A549 (cell line): ENCODE results near the gene ZNF185. TPM values are rescaled to one million over a fixed set of nuclear protein-coding genes. Genes with fewer than 3 reads are reported as not detected.

Source experiments
- ATAC-seq, 2 experiments: fragments of 200-7000 bp in 1 of 2; fragments of >200 bp in 1 of 2; cut with Nextera tagmentation in 1 of 2; cut with Tn5 transposase in 1 of 2; 3 replicates each; pipeline versions ENCODE4 v1.8.0 to v1.9.1; 2018 to 2020; ENCODE audit warnings: mild to moderate bottlenecking in 1 of 2, moderate library complexity in 1 of 2
- CTCF ChIA-PET: fragments of 300-600 bp; sonication (Branson Sonifier 250); formaldehyde crosslinking; extraction: SDS; loops from one replicate; lab custom pipeline; 2021; ENCODE audit warnings: antibody characterized with exemption, inconsistent platforms; lab: Yijun Ruan, JAX
- POLR2A ChIA-PET: fragments of 350-600 bp; formaldehyde crosslinking; extraction: SDS; loops from one replicate; lab custom pipeline; 2021; ENCODE audit warnings: antibody characterized with exemption, inconsistent platforms; lab: Yijun Ruan, JAX
- DNase-seq, 2 experiments: peaks; one replicate each; pipeline versions ENCODE4 v3.0.0 to v3.0.0-alpha.2; 2011 to 2016; ENCODE audit warnings: low read depth in 1 of 2, low spot score in 1 of 2
- FAIRE-seq: peaks from 2 replicates; lab custom pipeline; 2011; peaks lifted over from hg19 to GRCh38; lab: Jason Lieb, UNC
- H3K27ac ChIP-seq, 2 experiments: fragments of >200 bp; sonication (Bioruptor Twin); formaldehyde crosslinking; 3 replicates each; pipeline ENCODE4 v1.5.1; 2016 to 2017
- H3K4me1 ChIP-seq: fragments of >200 bp; sonication (Bioruptor Twin); formaldehyde crosslinking; 3 replicates; pipeline ENCODE4 v1.6.1; 2016
- H3K4me2 ChIP-seq: fragments of >200 bp; sonication (Bioruptor Twin); formaldehyde crosslinking; 3 replicates; pipeline ENCODE4 v1.6.1; 2016
- H3K4me3 ChIP-seq: fragments of >200 bp; sonication (Bioruptor Twin); formaldehyde crosslinking; 3 replicates; pipeline ENCODE4 v1.5.1; 2016
- H3K9me3 ChIP-seq: fragments of >200 bp; sonication (Bioruptor Twin); formaldehyde crosslinking; 3 replicates; pipeline ENCODE4 v1.6.1; 2016
- BCL3 ChIP-seq: fragments of >200 bp; sonication (Bioruptor Twin); formaldehyde crosslinking; IDR thresholded peaks from 3 replicates; pipeline ENCODE4 v1.6.1; 2016
- CBX2 ChIP-seq: fragments of 200-600 bp; sonication (generic); IDR thresholded peaks from 2 replicates; pipeline ENCODE4 v1.6.1; 2016; ENCODE audit warnings: low read depth, mild to moderate bottlenecking, borderline replicate concordance
- CHD2 ChIP-seq: fragments of 150-350 bp; IDR thresholded peaks from 2 replicates; pipeline ENCODE4 v1.6.1; 2014; ENCODE audit warnings: low read length; ENCODE audit not compliant: partially characterized antibody
- EHMT2 ChIP-seq: fragments of 200-600 bp; sonication (generic); IDR thresholded peaks from 2 replicates; pipeline ENCODE4 v1.6.1; 2016; ENCODE audit warnings: antibody characterized with exemption, low read depth, mild to moderate bottlenecking, moderate library complexity
- ESRRA ChIP-seq: fragments of 150-350 bp; IDR thresholded peaks from 2 replicates; pipeline ENCODE4 v1.6.1; 2014; ENCODE audit warnings: mild to moderate bottlenecking, low read length, borderline replicate concordance
- FOSL2 ChIP-seq, 2 experiments: fragments of 450-650 bp in 1 of 2; fragments of >200 bp in 1 of 2; sonication (Bioruptor Twin) in 1 of 2; formaldehyde crosslinking; IDR thresholded peaks; 2 replicates each; pipeline versions ENCODE4 v1.5.0 to v1.6.1; 2016 to 2020; ENCODE audit warnings: mild to moderate bottlenecking in 1 of 2, moderate library complexity in 1 of 2
- FOXS1 ChIP-seq: fragments of 250-450 bp; sonication (Bioruptor Pico); IDR thresholded peaks from 2 replicates; pipeline ENCODE4 v1.5.0; 2020; ENCODE audit warnings: mild to moderate bottlenecking, moderate library complexity
- GATA3 ChIP-seq: IDR thresholded peaks from 2 replicates; pipeline ENCODE4 v1.6.1; 2012; ENCODE audit warnings: borderline replicate concordance
- HEYL ChIP-seq: fragments of 250-450 bp; sonication (Bioruptor Pico); IDR thresholded peaks from 2 replicates; pipeline ENCODE4 v1.8.0; 2021; ENCODE audit warnings: mild to moderate bottlenecking, moderate library complexity
- HOXA7 ChIP-seq: fragments of 250-450 bp; sonication (Bioruptor Pico); IDR thresholded peaks from 2 replicates; pipeline ENCODE4 v1.5.0; 2020; ENCODE audit warnings: mild to moderate bottlenecking, moderate library complexity
- HOXB13 ChIP-seq: fragments of 250-450 bp; sonication (Bioruptor Pico); IDR thresholded peaks from 2 replicates; pipeline ENCODE4 v1.5.0; 2020; ENCODE audit warnings: low read depth, mild to moderate bottlenecking, moderate library complexity
- HOXB5 ChIP-seq: fragments of 250-450 bp; sonication (Bioruptor Pico); IDR thresholded peaks from 2 replicates; pipeline ENCODE4 v1.5.0; 2020; ENCODE audit warnings: mild to moderate bottlenecking, moderate library complexity
- JUN ChIP-seq, 2 experiments: fragments of >200 bp; sonication (Bioruptor Twin); formaldehyde crosslinking; IDR thresholded peaks; 2 replicates in 1 of 2; 3 replicates in 1 of 2; pipeline ENCODE4 v1.6.1; 2016 to 2017
- JUNB ChIP-seq: fragments of >200 bp; sonication (Bioruptor Twin); formaldehyde crosslinking; IDR thresholded peaks from 2 replicates; pipeline ENCODE4 v1.6.1; 2016
- KDM1A ChIP-seq: fragments of 200-600 bp; sonication (generic); IDR thresholded peaks from 2 replicates; pipeline ENCODE4 v1.6.1; 2016; ENCODE audit warnings: low read depth, mild to moderate bottlenecking
- KDM5A ChIP-seq: fragments of 200-600 bp; sonication (generic); IDR thresholded peaks from 2 replicates; pipeline ENCODE4 v1.6.1; 2016; ENCODE audit warnings: antibody characterized with exemption, mild to moderate bottlenecking
- NR3C1 ChIP-seq: fragments of >200 bp; sonication (Bioruptor Twin); formaldehyde crosslinking; IDR thresholded peaks from 3 replicates; pipeline ENCODE4 v1.6.1; 2017
- POLR2A ChIP-seq: IDR thresholded peaks from 2 replicates; pipeline ENCODE4 v1.6.1; 2012; ENCODE audit warnings: mild to moderate bottlenecking, low read length
- RAD21 ChIP-seq, 2 experiments: fragments of >200 bp in 1 of 2; sonication (Bioruptor Twin) in 1 of 2; formaldehyde crosslinking in 1 of 2; IDR thresholded peaks in 1 of 2; conservative IDR thresholded peaks in 1 of 2; 2 replicates in 1 of 2; 3 replicates in 1 of 2; pipeline ENCODE4 v1.6.1; 2012 to 2018; ENCODE audit warnings: inconsistent platforms in 1 of 2
- RARB ChIP-seq: fragments of 250-450 bp; sonication (Bioruptor Pico); IDR thresholded peaks from 2 replicates; pipeline ENCODE4 v1.8.0; 2021; ENCODE audit warnings: mild to moderate bottlenecking, moderate library complexity
- RCOR1 ChIP-seq: fragments of 150-350 bp; IDR thresholded peaks from 2 replicates; pipeline ENCODE4 v1.6.1; 2014; ENCODE audit warnings: antibody characterized with exemption, low read length, low read depth
- RFX5 ChIP-seq: fragments of 450-650 bp; IDR thresholded peaks from 2 replicates; pipeline ENCODE4 v1.7.1; 2014; ENCODE audit warnings: antibody characterized with exemption, mild to moderate bottlenecking, moderate library complexity
- RNF2 ChIP-seq: fragments of 200-600 bp; sonication (generic); IDR thresholded peaks from 2 replicates; pipeline ENCODE4 v1.6.1; 2016; ENCODE audit warnings: low read depth, mild to moderate bottlenecking, antibody characterized with exemption, moderate library complexity, borderline replicate concordance
- SMC3 ChIP-seq: fragments of >200 bp; sonication (Bioruptor Twin); formaldehyde crosslinking; IDR thresholded peaks from 3 replicates; pipeline ENCODE4 v1.6.1; 2018; ENCODE audit warnings: inconsistent platforms
- ZC3H11A ChIP-seq: fragments of 450-650 bp; IDR thresholded peaks from 2 replicates; pipeline ENCODE4 v1.6.1; 2014; ENCODE audit warnings: antibody characterized with exemption, mild to moderate bottlenecking
- ZSCAN20 ChIP-seq: fragments of 250-450 bp; sonication (Bioruptor Pico); IDR thresholded peaks from 2 replicates; pipeline ENCODE4 v1.8.0; 2022; ENCODE audit warnings: mild to moderate bottlenecking, moderate library complexity
- WGBS: methylation state at CpG from one replicate; pipeline ENCODE4 v1.1.6; 2017; ENCODE audit errors: missing lambda C conversion rate; 5-methylcytosine and 5-hydroxymethylcytosine counted together
- polyA plus RNA-seq, 4 experiments: library from polyadenylated mRNA; depleted of rRNA in 3 of 4; stranded (reverse); fragments of >200 nt; fragmentation: RNase III in 1 of 4; extraction: RNeasy Plus Mini Kit Qiagen cat#74134 plus additional on column Dnase treatment in 1 of 4; gene quantifications; 2 replicates in 3 of 4; 3 replicates in 1 of 4; pipeline ENCODE4 v1.2.3, GENCODE V29; 2011 to 2017
- TF ChIP-seq, protein P1 (sequence below): fragments of >200 bp; sonication (Bioruptor Twin); formaldehyde crosslinking; IDR thresholded peaks from 3 replicates; pipeline ENCODE4 v1.5.1; 2016

ZNF185 gene
- polyA plus RNA-seq, 2 of the 4 experiments (the other 2 are of a cell fraction): 5.0 to 11.2 TPM

GRCh38 chrX:152926279-152926678, 28.4 kb downstream of the ZNF185 start:
- no peaks in the 10 kb centered on the region for H3K9me3 ChIP-seq
- CTCF ChIA-PET: interaction anchor here (0.7 to 3.5 kb wide), 14 partner anchors 11 to 1174 kb away, joined by 3 to 30 read pairs (median 4); partner anchors contain the start of genes CETN2 and NSDHL
- DNase-seq (peak; percentile 64 to 75), FAIRE-seq (peak; percentile 93), ATAC-seq (peak; percentile 77 to 93)
- no peak for TF ChIP-seq ZC3H11A
- no peak for TF ChIP-seq RNF2
- TF ChIP-seq HEYL (CRISPR knock-in tag): no peak
- no peak for TF ChIP-seq JUNB
- TF ChIP-seq CBX2: no peak
- TF ChIP-seq BCL3: no peak
- TF ChIP-seq GATA3: no peak
- no peak for TF ChIP-seq ESRRA
- TF ChIP-seq, protein P1, sequence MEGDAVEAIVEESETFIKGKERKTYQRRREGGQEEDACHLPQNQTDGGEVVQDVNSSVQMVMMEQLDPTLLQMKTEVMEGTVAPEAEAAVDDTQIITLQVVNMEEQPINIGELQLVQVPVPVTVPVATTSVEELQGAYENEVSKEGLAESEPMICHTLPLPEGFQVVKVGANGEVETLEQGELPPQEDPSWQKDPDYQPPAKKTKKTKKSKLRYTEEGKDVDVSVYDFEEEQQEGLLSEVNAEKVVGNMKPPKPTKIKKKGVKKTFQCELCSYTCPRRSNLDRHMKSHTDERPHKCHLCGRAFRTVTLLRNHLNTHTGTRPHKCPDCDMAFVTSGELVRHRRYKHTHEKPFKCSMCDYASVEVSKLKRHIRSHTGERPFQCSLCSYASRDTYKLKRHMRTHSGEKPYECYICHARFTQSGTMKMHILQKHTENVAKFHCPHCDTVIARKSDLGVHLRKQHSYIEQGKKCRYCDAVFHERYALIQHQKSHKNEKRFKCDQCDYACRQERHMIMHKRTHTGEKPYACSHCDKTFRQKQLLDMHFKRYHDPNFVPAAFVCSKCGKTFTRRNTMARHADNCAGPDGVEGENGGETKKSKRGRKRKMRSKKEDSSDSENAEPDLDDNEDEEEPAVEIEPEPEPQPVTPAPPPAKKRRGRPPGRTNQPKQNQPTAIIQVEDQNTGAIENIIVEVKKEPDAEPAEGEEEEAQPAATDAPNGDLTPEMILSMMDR: peak; percentile 49
- TF ChIP-seq SMC3: peak; percentile 42; the same call in 1 of the 3 replicates
- no peak for TF ChIP-seq RARB
- no peak for TF ChIP-seq HOXB5 (CRISPR knock-in tag)
- TF ChIP-seq RAD21 (conservative IDR thresholded peaks at IDR 0.05 in 1 of 2, IDR thresholded peaks at IDR 0.05 in 1 of 2): peak; percentile 51 to 57
- no peak for TF ChIP-seq NR3C1
- no peak for TF ChIP-seq RFX5
- 0 out of 2 replicates have a peak, but pooled peaks have one; percentile 7 for TF ChIP-seq FOSL2 (IDR thresholded peaks at IDR 0.05)
- TF ChIP-seq FOSL2 (CRISPR knock-in tag; IDR thresholded peaks at IDR 0.05): peak; percentile 59
- TF ChIP-seq POLR2A: no peak
- TF ChIP-seq HOXB13 (CRISPR knock-in tag): no peak
- TF ChIP-seq HOXA7 (CRISPR knock-in tag): no peak
- no peak for TF ChIP-seq ZSCAN20 (CRISPR knock-in tag)
- no peak for TF ChIP-seq EHMT2
- 31% methylated on average over 5 of the region's 8 CpGs for WGBS
- H3K27ac ChIP-seq: no peak overlapping the region
- no peak overlapping the region for H3K4me3 ChIP-seq
- peak overlapping the region; percentile 22; the same call in 2 of the 3 replicates for H3K4me2 ChIP-seq
- POLR2A ChIA-PET: no interaction called here
- 0 out of 3 replicates have a peak, but pooled peaks cover 6% of the 10 kb centered on the region for H3K4me1 ChIP-seq

DNA sequence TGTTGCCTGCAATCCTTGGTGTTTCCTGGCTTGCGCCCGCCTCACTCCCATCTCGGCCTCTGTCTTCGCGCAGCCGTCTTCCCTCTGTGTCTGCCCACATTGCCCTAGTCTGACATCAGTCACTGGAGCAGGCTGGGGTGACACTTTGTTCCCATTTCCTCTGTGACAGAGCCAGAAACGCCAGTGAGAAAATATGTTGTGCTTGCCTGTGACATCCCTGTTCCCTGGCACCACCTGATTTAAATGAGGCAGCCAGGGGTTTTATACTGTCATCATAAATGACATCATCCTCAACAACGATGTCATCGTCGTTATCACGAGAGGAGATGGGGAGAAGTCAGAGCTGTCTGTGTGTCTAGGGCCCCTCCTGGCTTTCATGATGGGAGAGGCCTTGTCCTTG, 29.1 kb downstream of the ZNF185 start:
- Histone ChIP-seq H3K4me1 (0 out of 3 replicates have a peak, but pooled peaks cover 6% of the 10 kb centered on the region), H3K27ac (no peak overlapping the region), H3K4me2 (no peak overlapping the region)
- CTCF ChIA-PET: interaction anchor here (1.3 to 3.5 kb wide), 5 partner anchors 11 to 48 kb away, joined by 3 to 30 read pairs (median 9); no protein-coding TSS in a partner anchor
- DNase-seq: no peak
- FAIRE-seq: peak; percentile 23
- TF ChIP-seq JUN (IDR thresholded peaks at IDR 0.05) (no peak), HEYL (CRISPR knock-in tag) (no peak), ESRRA (no peak), KDM1A (no peak), CHD2 (no peak), RCOR1 (no peak), RARB (no peak), JUNB (no peak), KDM5A (no peak), FOXS1 (CRISPR knock-in tag) (no peak), RFX5 (no peak)
- TF ChIP-seq, all 56 proteins: peak for 0
- 89% methylated on average over 11 of the region's 11 CpGs for WGBS
- Histone ChIP-seq H3K9me3 (no peaks in the 10 kb centered on the region), H3K4me3 (no peak overlapping the region)
- POLR2A ChIA-PET: no interaction called here
- ATAC-seq: no peak
